OCI-LY3 (cell line): ENCODE results near the gene DDX60.

ENCODE experiments used
- H2AFZ ChIP-seq: fragments of 200-600, 300-600 bp; shearing (Covaris generic); 2 replicates; pipeline ENCODE4 v1.6.0; 2014; ENCODE audit warnings: antibody characterized with exemption, low read depth, low read length
- H3K27ac ChIP-seq: fragments of 200-600, 300-600 bp; sonication (generic); 2 replicates; pipeline ENCODE4 v1.5.1; 2014; ENCODE audit warnings: mild to moderate bottlenecking, low read length, moderate library complexity, mixed read lengths
- H3K27me3 ChIP-seq: fragments of 200-600, 300-600 bp; sonication (generic); 2 replicates; pipeline ENCODE4 v1.6.1; 2014; ENCODE audit warnings: low read depth, low read length, mixed read lengths
- H3K36me3 ChIP-seq: fragments of 200-600, 300-600 bp; sonication (generic); replicated peaks from 2 replicates; pipeline ENCODE3; 2014; ENCODE audit warnings: low read depth, low read length, mixed read lengths
- H3K4me1 ChIP-seq: fragments of 300-600, 200-600 bp; sonication (generic); 2 replicates; pipeline ENCODE4 v1.6.1; 2014; ENCODE audit warnings: low read length, mixed read lengths
- H3K4me2 ChIP-seq: fragments of 200-600, 300-600 bp; sonication (generic); 2 replicates; pipeline ENCODE4 v1.6.1; 2014; ENCODE audit warnings: low read length, mixed read lengths
- H3K4me3 ChIP-seq: fragments of 300-600, 200-600 bp; sonication (generic); 2 replicates; pipeline ENCODE4 v1.5.1; 2014; ENCODE audit warnings: antibody characterized with exemption, mild to moderate bottlenecking, low read length, moderate library complexity
- H3K79me2 ChIP-seq: fragments of 300-600, 200-600 bp; shearing (Covaris generic); 2 replicates; pipeline ENCODE4 v1.6.1; 2014; ENCODE audit warnings: mild to moderate bottlenecking, low read length, mixed read lengths
- H3K9ac ChIP-seq: fragments of 300-600, 200-600 bp; shearing (Covaris generic); 2 replicates; pipeline ENCODE4 v1.6.0; 2014; ENCODE audit warnings: mild to moderate bottlenecking, low read length, moderate library complexity
- H3K9me3 ChIP-seq: fragments of 200-600, 300-600 bp; shearing (Covaris generic); 2 replicates; pipeline ENCODE4 v1.6.1; 2014; ENCODE audit warnings: low read length, mixed read lengths; ENCODE audit not compliant: insufficient read depth
- H4K20me1 ChIP-seq: fragments of 200-600, 300-600 bp; sonication (generic); 2 replicates; pipeline ENCODE4 v1.6.1; 2016; ENCODE audit warnings: low read length, mixed read lengths; ENCODE audit not compliant: insufficient read depth
- EZH2phosphoT487 ChIP-seq: fragments of 200-600 bp; shearing (Covaris generic); IDR thresholded peaks from 2 replicates; pipeline ENCODE4 v1.6.1; 2018; ENCODE audit warnings: antibody characterized with exemption, mixed run types, low read depth
- TF ChIP-seq, protein P1 (sequence below): fragments of 200-600, 300-600 bp; sonication (generic); IDR thresholded peaks from 2 replicates; pipeline ENCODE4 v1.5.1; 2014; ENCODE audit warnings: antibody characterized with exemption, low read length, low read depth

The DDX60 gene

DNA sequence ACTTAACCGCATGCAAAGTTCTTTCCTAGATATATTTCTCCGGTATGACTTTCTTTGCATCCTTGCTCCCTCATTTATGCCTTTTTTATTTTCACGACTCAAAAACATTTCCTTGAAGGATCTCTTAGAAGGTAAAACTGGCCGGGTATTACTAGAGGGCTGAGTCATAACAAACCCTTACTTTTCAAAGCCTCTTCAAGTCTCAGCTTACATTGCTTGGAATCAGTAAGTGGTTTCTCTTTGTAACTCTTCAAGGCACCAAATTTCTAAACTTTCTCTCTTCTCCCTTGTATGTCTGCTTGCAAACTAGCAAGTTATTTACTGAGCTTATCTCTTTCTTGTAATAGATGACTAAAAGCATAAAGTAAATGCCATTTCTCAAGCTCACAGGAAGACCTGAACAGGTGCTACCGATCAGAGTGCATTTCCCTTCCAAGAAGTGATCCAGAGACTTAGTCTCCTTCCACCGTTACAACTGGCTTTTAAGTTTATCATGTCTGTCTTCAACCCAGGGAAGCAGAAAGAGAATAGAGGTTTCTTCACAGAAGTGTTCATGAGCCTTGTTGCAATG is 150.8 kb downstream of the DDX60 start:
- Histone ChIP-seq H2AFZ (no peak overlapping the region), H3K4me2 (no peak overlapping the region), H3K36me3 (no peaks in the 10 kb centered on the region), H3K79me2 (no peaks in the 10 kb centered on the region), H3K27me3 (no peaks in the 10 kb centered on the region), H3K4me1 (peaks cover 5% of the 10 kb centered on the region; the same call in 1 of the 2 replicates), H4K20me1 (no peaks in the 10 kb centered on the region), H3K9me3 (no peaks in the 10 kb centered on the region), H3K4me3 (no peak overlapping the region), H3K9ac (no peak overlapping the region), H3K27ac (no peak overlapping the region)
- TF ChIP-seq, protein P1, sequence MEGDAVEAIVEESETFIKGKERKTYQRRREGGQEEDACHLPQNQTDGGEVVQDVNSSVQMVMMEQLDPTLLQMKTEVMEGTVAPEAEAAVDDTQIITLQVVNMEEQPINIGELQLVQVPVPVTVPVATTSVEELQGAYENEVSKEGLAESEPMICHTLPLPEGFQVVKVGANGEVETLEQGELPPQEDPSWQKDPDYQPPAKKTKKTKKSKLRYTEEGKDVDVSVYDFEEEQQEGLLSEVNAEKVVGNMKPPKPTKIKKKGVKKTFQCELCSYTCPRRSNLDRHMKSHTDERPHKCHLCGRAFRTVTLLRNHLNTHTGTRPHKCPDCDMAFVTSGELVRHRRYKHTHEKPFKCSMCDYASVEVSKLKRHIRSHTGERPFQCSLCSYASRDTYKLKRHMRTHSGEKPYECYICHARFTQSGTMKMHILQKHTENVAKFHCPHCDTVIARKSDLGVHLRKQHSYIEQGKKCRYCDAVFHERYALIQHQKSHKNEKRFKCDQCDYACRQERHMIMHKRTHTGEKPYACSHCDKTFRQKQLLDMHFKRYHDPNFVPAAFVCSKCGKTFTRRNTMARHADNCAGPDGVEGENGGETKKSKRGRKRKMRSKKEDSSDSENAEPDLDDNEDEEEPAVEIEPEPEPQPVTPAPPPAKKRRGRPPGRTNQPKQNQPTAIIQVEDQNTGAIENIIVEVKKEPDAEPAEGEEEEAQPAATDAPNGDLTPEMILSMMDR, result no peak
- no peak for TF ChIP-seq EZH2phosphoT487
